HG03565 (cell line): ENCODE data around the gene KCNH6.

Experiments
- ATAC-seq: cut with Tn5 transposase; IDR thresholded peaks from one replicate; pipeline ENCODE4 v1.9.1; 2021; ENCODE audit warnings: mild to moderate bottlenecking, moderate library complexity; ENCODE audit not compliant: unreplicated experiment

The KCNH6 gene

DNA sequence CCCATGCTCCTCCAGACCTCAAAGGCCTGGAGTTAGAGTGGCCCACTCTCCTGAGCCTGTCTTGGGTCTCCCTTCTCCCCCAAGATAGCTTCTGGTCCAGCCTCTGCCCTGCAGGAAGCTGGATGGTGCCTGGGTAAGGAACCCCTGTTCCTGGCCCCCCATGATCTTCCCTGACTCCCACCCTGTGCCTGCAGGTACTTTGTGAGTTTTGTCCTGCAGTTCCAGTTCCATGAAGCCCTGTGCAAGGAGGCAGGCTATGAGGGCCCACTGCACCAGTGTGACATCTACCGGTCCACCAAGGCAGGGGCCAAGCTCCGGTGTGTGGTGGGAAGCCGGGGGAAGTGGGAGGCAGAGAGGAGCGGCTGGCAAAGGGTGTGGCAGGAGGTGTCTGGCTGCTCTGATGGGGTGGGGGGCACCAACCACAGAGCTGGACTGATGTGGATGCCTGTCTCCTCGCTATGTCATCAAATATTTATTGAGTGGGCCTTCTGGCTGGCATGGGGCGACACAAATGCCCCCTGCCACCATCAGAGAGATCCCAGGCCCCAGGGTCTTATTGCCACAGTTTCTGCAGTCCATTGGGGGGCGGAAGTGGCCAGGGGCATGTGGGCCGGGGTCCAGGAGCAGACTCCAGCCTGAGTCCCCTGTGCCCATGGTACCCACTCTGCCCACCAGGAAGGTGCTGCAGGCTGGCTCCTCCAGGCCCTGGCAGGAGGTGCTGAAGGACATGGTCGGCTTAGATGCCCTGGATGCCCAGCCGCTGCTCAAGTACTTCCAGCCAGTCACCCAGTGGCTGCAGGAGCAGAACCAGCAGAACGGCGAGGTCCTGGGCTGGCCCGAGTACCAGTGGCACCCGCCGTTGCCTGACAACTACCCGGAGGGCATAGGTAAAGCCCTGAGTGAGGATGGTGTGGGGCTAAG, 39.2 kb upstream of the KCNH6 start:
- ATAC-seq = no peak

DNA sequence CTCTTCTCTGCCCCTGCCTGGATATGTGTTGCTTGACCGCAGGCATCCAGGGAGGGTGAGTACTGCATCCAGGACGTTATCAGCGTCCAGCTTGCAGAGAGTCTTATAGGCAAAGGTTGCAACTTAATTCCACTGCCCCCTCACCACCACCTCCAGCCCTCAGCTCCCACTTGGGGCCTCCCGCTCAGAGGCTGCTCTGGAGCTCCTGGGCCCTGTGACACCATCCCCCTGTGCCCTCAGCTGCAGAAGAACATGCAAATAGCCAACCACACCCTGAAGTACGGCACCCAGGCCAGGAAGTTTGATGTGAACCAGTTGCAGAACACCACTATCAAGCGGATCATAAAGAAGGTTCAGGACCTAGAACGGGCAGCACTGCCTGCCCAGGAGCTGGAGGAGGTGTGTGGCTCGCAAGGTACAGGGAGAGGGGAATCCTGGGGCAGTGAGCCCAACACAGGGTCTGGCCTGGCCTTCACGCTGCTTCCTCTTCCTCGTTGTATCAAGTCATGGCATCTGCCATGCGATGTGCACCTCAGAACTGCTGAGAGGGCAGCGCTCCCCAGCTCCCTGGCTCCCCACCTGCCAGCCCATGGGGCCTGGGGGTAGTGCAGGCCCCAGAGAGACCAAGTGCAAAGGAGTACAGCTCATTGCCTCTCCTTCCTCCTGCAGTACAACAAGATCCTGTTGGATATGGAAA, 36.7 kb upstream of the KCNH6 start:
- ATAC-seq = no peak

DNA sequence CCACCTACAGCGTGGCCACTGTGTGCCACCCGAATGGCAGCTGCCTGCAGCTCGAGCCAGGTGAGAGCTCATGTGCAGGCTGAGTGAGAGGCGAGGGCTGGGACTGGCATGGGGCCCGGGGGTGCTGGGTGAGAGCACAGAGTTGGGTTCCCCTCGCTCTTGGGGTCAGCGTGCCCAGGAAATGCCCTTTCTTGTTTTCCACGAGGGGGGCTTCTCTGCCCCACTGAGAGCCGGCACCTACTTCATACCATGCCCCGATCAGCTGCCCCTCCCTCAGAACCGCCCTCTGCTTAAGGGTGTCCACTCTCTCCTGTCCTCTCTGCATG, 36.2 kb upstream of the KCNH6 start:
- no peak for ATAC-seq

DNA sequence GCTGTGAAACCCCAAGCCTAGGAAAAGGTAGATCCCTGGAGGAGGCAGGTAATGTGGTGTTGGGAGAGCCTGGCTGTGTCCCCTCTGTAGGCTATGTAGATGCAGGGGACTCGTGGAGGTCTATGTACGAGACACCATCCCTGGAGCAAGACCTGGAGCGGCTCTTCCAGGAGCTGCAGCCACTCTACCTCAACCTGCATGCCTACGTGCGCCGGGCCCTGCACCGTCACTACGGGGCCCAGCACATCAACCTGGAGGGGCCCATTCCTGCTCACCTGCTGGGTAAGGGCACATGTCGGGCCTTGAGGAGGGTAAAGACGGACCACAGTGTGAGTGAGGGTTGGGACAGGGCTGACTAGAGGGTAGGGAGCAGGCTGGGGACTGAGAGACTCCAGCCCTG, 34.3 kb upstream of the KCNH6 start:
- no peak for ATAC-seq

DNA sequence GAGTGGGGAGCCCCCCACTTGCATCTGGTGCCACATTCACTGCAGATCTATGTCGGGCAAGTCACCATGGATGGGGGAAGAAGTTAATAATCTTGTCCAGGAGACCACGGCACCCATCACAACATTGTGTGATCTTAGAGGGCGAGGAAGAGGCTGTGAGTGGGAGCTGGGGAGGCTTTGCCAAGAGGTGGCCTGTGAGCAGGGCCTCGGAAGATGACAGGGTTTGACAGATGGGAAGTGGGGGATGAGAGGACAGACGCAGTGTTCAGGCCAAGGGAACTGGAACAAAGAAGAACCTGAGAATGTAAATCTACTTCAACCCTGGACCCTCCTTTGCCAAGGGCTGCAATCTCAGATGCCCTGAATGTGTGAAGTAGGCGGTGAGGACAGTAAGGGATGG, 33.9 kb upstream of the KCNH6 start:
- ATAC-seq = no peak

DNA sequence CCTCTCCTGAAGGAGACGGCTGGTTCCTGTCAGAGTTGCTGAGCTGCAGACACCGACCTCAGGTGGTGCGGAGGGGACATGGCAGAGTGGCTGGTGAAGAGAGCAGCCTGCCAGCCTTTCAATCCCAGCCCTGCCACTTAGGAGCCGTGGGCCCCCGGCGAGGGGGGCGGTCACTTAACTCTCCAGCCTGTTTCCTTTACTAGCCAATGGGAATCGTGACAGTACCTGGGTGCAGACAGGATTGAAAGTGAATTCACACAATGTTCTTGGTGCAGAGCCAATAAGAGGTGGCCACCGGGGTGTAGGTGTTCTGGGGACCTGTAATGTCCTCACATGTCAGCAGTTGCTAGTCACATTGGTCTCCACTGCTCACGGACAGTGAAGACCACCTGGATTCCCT, 32.8 kb upstream of the KCNH6 start:
- ATAC-seq = no peak

DNA sequence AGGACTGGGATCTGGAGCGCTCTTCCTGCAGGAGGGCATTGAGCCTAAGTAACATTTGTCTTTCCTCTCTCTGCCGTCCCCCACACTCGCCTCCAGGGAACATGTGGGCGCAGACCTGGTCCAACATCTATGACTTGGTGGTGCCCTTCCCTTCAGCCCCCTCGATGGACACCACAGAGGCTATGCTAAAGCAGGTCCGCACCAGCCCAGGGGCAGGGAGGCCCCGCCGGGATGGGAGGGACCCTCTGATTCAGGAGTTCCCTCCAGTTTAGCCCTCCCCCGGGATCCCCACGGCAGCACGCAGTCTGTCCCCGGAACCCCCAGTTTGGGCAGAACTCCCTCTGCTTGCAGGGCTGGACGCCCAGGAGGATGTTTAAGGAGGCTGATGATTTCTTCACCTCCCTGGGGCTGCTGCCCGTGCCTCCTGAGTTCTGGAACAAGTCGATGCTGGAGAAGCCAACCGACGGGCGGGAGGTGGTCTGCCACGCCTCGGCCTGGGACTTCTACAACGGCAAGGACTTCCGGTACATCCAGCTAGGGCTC, 32.2 kb upstream of the KCNH6 start:
- ATAC-seq = no peak

DNA sequence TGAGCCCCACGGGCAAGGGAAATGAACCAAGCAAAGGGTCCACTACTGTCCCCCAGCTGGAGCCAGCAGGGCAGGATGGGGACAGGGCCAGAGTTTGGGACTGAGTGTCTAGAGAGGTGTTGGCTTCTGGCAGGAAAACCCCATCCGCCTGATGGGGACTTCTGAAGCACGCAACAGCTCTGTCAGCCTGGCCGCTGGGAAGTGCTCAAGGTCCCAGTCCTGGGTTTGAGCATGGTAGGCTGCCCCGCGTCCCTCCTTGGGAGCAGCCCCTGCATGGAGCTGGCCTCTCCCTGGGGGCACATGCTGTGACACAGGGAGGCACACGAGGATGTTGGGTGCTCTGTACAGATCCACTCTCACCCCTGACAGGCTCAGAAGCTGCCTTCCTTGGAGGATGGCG, 31.7 kb upstream of the KCNH6 start:
- ATAC-seq = no peak

DNA sequence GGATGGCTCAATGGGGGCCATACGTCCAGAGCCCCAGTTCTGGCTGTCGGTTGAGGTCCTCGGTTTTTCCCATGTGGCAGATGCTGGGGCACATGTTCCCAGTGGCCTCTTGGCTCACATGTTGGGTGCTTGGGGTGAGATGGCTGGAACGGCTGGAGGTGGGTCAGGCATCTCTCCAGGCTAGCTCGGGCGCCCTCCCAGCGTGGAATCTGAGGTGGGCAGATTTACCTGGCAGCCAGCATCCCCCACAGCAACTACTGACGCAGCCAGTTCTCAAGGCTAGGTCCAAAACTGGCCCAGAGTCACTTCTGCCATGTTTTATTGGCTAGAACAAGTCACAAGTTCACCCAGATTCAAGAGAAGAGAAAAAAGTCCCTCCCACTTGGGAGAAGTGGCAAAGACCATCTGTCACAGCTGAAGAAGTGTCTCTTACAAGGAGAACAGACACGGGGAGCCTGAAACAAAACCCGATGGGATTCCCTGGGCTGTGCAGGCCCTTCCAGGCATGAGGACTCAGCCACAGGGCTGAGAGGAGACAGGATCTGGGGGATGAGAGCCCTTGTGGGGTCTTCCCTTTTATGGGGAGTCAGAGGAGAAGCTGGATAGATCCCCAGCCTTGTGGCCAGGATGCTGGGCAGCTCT, 31.1 kb upstream of the KCNH6 start:
- ATAC-seq = no peak

DNA sequence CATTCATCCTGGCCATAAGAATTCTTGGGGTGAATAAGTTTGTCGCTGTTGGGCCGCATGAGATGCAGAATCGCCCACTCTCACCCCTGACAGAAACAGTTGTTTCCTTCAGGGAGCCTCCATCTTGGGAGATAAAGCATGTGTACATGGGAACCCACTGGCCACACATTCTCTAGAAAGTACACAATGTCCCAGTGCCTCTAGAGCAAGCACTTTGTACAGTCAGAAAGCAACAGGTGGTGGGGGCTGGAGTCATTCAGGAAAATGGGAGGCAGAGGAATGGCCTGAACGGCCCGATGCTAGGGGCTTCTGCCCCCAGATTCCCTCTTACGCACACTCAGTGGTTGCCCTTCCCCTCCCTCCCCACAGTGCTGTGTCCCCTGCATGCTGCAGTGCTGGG, 30.2 kb upstream of the KCNH6 start:
- no peak for ATAC-seq

DNA sequence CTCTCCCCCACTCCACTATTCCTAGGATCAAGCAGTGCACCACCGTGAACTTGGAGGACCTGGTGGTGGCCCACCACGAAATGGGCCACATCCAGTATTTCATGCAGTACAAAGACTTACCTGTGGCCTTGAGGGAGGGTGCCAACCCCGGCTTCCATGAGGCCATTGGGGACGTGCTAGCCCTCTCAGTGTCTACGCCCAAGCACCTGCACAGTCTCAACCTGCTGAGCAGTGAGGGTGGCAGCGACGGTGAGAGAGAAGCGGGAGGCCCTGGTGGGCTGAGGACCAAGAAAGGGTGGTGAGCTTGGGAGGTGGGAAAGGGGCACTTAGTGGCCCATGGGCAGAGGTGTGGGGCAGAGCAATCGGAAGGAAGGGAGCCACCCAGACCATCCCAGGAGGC, 29.7 kb upstream of the KCNH6 start:
- ATAC-seq = no peak

DNA sequence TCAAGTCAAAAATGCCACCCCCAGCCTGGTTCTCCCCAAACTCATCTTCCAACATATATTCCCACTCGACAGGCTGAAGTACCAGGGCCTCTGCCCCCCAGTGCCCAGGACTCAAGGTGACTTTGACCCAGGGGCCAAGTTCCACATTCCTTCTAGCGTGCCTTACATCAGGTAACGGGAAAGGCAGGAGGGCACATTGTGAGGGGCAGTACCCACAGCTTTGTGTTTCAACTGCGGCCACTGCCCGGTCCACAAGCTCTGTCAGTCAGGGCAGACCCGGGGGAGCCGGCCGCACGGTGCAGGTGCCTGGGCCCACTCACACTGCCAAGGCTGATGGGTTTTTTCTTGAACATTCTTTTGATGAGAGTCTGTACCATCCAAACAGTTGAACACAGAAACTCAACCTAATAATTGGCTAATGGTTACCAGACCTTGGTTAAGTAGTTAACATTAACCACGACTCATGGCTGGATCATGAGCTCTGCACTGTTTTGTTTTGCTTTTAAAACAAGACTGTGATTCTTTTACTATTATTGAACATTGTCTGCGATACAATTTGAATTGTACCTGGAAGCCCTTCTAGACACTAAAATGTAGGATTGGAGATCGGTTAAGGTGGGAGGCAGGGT, 28.7 kb upstream of the KCNH6 start:
- no peak for ATAC-seq

DNA sequence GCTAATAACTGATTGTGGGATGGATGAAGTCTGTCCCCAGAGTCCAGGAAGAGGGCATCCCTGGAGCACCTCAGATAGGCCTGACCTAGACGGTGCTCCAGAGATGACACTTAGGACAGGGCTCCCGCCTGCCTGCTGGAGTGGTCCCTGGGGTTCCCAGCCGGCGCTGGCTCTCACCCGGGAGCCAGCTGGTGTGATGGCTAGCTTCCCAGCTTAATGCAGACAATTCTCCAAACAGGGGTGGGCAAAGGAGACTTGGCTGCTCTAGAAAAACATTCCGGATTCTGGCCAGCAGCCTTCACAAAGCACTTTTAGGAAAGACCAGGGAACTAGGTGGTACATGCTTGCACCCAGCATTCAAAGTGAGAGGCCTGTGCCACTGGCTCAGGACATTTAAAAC, 27.7 kb upstream of the KCNH6 start:
- ATAC-seq = no peak

DNA sequence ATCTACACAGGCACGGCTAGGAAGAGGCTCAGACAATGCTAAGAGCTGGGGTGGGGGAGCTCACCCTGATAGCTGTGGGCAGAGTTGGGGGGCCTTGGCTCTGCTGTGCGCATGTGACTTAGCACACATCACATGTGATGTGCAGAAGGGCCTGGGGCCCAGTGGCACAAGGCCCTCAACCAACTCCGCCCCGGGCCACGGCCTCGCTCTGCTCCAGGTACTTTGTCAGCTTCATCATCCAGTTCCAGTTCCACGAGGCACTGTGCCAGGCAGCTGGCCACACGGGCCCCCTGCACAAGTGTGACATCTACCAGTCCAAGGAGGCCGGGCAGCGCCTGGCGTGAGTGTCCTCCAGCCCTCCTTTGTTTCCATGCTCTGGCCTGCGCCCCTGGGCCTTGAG, 27.0 kb upstream of the KCNH6 start:
- no peak for ATAC-seq

DNA sequence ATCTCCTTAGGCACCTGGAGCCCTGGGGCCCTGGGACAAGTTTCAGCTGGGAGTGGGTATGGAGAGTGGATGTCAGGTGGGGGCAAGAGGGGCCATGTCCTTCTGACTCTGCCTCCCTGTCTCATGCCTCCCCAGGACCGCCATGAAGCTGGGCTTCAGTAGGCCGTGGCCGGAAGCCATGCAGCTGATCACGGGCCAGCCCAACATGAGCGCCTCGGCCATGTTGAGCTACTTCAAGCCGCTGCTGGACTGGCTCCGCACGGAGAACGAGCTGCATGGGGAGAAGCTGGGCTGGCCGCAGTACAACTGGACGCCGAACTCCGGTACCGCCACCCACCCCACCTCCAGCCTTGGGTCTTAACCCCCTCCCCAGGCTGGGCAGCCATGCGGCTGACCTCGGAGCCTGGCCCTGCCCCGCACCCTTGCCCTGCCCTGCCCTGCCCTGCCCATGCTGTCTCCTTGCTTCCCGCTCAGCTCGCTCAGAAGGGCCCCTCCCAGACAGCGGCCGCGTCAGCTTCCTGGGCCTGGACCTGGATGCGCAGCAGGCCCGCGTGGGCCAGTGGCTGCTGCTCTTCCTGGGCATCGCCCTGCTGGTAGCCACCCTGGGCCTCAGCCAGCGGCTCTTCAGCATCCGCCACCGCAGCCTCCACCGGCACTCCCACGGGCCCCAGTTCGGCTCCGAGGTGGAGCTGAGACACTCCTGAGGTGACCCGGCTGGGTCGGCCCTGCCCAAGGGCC, 26.3 kb upstream of the KCNH6 start:
- no peak for ATAC-seq

DNA sequence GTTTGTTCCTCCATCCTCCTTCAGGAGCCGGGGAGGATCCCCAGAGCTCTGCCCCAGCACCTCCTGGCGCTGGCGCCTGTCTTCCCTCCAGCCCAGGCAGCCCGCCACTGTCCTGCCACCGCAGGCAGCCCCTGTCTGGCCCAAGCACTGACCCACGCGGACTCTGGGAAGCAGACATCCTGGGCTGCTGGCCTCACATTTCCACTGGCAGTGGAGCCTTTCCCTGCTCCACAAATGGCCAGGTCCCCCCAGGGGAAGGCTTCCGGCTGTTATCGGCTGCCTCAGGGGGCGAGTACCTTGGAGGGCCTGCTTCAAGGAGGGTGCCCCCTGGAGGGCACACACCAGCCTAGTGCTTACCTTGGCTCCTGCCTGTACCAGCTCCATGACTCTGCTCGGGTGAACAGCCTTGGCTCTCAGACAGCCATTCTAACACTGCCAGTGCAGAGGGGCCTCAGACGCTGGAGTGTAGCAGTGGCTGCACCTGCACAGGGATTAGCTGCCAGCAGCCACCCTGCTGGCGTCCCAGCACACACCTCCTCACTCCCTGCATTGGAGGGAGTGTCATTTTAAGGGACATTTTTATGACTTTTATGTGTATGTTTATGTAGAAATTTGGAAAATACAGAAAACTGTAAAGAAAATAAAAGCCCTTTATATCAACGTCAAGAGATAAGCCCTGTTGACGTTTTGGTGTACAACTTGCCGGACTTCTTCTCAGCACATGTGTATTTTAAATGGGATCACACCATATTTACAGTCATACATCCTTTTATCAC, 25.3 kb upstream of the KCNH6 start:
- ATAC-seq = no peak

DNA sequence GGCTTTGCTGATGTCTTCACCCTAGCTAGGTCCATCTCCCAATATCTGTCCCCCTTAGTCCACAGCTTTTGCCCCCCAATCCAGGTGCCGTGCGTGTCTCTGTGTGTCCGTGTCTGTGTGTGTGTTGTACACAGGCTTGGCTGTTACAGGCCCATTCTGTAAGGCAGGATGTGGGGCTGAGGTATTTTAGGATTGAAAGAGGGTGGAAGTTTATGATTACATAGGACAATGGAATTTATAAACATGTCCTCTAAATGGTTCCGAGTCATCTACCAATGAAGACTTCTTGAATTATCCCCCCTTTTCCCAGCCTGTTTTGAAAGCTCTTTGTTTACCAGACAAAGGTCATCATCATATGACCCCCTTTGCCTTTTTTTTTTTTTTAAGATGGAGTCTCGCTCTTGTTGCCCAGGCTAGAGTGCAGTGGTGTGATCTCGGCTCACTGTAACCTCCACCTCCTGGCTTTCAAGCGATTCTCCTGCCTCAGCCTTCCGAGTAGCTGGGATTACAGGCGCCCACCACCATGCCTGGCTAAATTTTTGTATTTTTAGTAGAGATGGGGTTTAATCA, 24.4 kb upstream of the KCNH6 start:
- no peak for ATAC-seq

DNA sequence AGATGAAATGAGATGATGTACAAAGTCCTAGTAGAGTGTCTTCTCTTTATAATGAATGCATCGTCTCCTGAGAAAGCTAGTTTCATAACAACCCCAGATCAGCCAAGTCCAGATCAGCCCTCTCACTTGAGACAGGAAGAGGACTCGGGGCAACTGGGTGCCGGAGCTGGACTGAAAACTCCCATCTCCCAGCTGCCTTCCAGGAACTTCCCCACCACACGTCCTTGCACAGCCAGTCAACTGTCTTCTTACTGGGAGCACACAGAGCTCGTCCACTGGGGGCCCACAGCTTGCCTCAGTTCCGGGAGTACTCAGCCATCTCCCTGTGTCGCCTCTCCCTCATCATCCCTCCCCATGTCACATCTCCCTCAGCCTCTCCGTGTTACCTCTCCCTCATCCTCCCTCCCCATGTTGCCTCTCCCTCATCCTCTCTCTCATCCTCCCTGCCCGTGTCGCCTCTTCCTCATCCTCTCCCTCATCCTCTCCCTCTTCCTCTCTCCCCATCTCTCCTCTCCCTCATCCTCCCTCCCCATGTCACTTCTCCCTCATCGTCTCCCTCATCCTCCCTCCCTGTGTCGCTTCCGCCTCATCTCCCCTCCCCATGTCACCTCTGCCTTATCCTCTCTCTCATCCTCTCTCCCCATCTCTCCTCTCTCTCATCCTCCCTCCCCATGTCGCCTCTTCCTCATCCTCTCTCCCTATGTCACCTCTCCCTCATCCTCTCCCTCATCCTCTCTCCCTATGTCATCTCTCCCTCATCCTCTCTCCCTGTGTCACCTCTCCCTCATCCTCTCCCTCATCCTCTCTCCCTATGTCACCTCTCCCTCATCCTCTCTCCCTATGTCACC, 22.4 kb upstream of the KCNH6 start:
- ATAC-seq = no peak

DNA sequence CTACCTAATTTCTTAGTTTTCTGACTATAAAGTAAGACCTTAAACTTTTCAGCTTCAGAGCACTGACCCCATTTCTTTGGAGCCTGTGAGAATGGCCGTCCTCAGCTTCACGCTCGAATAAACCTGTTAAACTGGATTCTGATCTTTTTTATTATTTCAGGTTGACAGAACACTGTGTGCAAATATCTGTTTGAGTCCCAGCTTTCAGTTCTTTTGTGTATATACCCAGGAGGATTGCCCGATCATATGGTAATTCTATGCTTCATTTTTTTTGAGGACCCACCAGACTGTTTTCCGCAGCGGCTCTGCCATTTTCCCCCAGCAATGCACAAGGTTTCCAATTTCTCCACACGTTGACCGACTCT, 19.8 kb upstream of the KCNH6 start:
- no peak for ATAC-seq
